ENCODE results near the gene CNDP1. TPM values are rescaled to one million over a fixed set of nuclear protein-coding genes. Genes with fewer than 3 reads are reported as not detected.
A peak's percentile ranks its signal among the peaks of the same experiment; 100 is the strongest.
"Not testable (repeated sequence)": the region's sequence is repeated elsewhere in the genome, so short reads cannot be mapped to it uniquely, and the experiment has no call there.

The CNDP1 gene
- total RNA-seq, 1 donor from 2014 or later = not detected

DNA sequence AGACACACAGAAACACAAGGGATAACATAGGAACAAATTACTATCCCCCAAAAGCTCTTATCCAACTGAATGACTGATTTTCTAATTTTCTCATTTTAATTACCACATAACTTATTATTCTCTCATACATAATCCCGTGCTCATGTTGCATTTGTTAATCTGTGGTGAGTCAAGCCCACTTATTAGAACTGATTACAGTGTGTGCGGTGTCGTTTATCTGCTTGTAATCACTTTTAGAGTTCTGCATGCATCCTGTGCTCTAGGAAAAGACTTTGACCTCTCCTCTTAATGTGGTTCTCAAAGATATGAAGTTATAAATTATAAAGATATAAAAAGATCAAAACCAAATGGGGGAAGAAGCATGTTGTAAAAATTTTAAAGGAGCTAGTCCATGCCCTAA, 29.7 kb downstream of the CNDP1 start:
- H3K27ac Mint-ChIP-seq = no peak overlapping the region
- H3K4me3 ChIP-seq = no peak overlapping the region
- peaks cover 18% of the 10 kb centered on the region for H3K9me3 Mint-ChIP-seq
- H3K9ac ChIP-seq = no peak overlapping the region
- no peaks in the 10 kb centered on the region for H3K4me1 ChIP-seq
- no peaks in the 10 kb centered on the region for H3K36me3 ChIP-seq
- no peak overlapping the region for H2AFZ ChIP-seq (replicated peaks)
- H4K20me1 ChIP-seq (ENCODE audit: low read depth) = no peaks in the 10 kb centered on the region
- H3K4me3 Mint-ChIP-seq = no peak overlapping the region
- no peaks in the 10 kb centered on the region for H3F3A ChIP-seq (ENCODE audit: low read depth)
- TF ChIP-seq, protein P1, sequence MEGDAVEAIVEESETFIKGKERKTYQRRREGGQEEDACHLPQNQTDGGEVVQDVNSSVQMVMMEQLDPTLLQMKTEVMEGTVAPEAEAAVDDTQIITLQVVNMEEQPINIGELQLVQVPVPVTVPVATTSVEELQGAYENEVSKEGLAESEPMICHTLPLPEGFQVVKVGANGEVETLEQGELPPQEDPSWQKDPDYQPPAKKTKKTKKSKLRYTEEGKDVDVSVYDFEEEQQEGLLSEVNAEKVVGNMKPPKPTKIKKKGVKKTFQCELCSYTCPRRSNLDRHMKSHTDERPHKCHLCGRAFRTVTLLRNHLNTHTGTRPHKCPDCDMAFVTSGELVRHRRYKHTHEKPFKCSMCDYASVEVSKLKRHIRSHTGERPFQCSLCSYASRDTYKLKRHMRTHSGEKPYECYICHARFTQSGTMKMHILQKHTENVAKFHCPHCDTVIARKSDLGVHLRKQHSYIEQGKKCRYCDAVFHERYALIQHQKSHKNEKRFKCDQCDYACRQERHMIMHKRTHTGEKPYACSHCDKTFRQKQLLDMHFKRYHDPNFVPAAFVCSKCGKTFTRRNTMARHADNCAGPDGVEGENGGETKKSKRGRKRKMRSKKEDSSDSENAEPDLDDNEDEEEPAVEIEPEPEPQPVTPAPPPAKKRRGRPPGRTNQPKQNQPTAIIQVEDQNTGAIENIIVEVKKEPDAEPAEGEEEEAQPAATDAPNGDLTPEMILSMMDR (IDR thresholded peaks at IDR 0.05) = no peak
- TF ChIP-seq EZH2 (IDR thresholded peaks at IDR 0.05) (no peak), EZH2phosphoT487 (IDR thresholded peaks at IDR 0.05) (no peak)
- H3K36me3 Mint-ChIP-seq = no peaks in the 10 kb centered on the region
- peaks cover 8% of the 10 kb centered on the region for H3K27me3 Mint-ChIP-seq (ENCODE audit: insufficient read depth, low read depth)
- DNase-seq (ENCODE audit: low spot score) = no peak
- no peak overlapping the region for H3K4me2 ChIP-seq
- no peaks in the 10 kb centered on the region for H3K9me3 ChIP-seq (ENCODE audit: low read depth)
- H3K27me3 ChIP-seq = no peaks in the 10 kb centered on the region
- H3K4me1 Mint-ChIP-seq = no peaks in the 10 kb centered on the region
- H3K79me2 ChIP-seq (ENCODE audit: low read depth) = no peaks in the 10 kb centered on the region
- no peak overlapping the region for H3K27ac ChIP-seq

DNA sequence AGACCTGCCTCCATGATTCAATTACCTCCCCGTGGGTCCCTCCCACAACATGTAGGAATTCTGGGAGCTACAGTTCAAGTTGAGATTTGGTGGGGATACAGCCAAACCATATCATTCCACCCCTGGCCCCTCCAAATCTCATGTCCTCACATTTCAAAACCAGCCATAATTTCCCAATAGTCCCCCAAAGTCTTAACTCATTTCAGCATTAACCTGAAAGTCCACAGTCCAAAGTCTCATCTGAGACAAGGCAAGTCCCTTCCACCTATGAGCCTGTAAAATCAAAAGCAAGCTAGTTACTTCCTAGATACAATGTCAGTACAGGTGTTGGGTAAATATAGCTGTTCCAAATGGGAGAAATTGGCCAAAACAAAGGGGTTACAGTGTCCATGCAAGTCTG, 30.9 kb downstream of the CNDP1 start:
- not testable (repeated sequence) for H3K79me2 ChIP-seq (ENCODE audit: low read depth); H3K9ac ChIP-seq; H2AFZ ChIP-seq (replicated peaks); H3K4me1 Mint-ChIP-seq; H3K27ac Mint-ChIP-seq; H3F3A ChIP-seq (ENCODE audit: low read depth); DNase-seq (ENCODE audit: low spot score); H3K4me3 ChIP-seq; H3K36me3 ChIP-seq; H3K27ac ChIP-seq; H3K27me3 ChIP-seq; H3K4me1 ChIP-seq; H3K9me3 ChIP-seq (ENCODE audit: low read depth); H3K36me3 Mint-ChIP-seq; H3K4me3 Mint-ChIP-seq; H4K20me1 ChIP-seq (ENCODE audit: low read depth); H3K4me2 ChIP-seq
- Mint-ChIP-seq H3K9me3 (peaks cover 18% of the 10 kb centered on the region), H3K27me3 (ENCODE audit: insufficient read depth, low read depth) (peaks cover 11% of the 10 kb centered on the region)

DNA sequence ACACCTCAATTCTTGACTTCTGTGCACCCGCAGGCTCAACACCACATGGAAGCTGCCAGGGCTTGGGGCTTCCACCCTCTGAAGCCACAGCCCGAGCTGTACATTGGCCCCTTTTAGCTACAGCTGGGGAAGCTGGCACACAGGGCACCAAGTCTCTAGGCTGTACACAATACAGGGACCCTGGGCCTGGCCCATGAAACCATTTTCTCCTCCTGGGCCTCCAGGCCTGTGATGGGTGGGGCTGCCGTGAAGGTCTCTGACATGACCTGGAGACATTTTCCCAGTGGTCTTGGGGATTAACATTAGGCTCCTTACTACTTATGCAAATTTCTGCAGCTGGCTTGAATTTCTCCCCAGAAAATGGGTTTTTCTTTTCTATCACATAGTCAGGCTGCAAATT, 31.7 kb downstream of the CNDP1 start:
- not testable (repeated sequence) for H3K79me2 ChIP-seq (ENCODE audit: low read depth); H3K9me3 ChIP-seq (ENCODE audit: low read depth); H4K20me1 ChIP-seq (ENCODE audit: low read depth); H3K4me1 Mint-ChIP-seq; DNase-seq (ENCODE audit: low spot score); H3K4me3 ChIP-seq; H3K36me3 Mint-ChIP-seq; H3K9ac ChIP-seq; H3F3A ChIP-seq (ENCODE audit: low read depth); H3K36me3 ChIP-seq; H3K4me1 ChIP-seq; H3K27ac Mint-ChIP-seq; H3K27me3 ChIP-seq; H3K27ac ChIP-seq; H2AFZ ChIP-seq (replicated peaks); H3K4me2 ChIP-seq; H3K4me3 Mint-ChIP-seq
- peaks cover 11% of the 10 kb centered on the region for H3K27me3 Mint-ChIP-seq (ENCODE audit: insufficient read depth, low read depth)
- H3K9me3 Mint-ChIP-seq = peaks cover 18% of the 10 kb centered on the region

DNA sequence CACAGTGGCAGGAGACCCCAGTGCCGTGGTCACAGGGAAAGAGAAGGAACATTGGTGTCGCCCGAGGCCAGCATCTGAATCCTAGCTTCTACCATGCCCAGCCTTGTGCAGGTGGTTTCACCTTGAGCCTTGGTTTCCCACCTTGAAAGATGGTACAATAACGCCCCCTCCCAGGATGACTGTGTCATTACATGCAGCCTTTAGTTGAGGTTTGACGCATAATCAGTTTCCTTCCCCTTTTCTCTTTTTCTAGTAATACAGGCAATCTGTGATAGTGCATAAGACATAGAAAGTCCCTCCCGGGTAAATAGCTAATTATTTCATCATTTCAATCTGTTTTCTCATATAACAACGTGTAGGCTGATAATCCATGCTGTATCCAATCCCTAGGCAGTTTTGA, 33.5 kb downstream of the CNDP1 start:
- no peaks in the 10 kb centered on the region for H3K79me2 ChIP-seq (ENCODE audit: low read depth)
- DNase-seq (ENCODE audit: low spot score) = no peak
- no peak overlapping the region for H3K4me3 ChIP-seq
- H3K4me2 ChIP-seq = no peak overlapping the region
- Mint-ChIP-seq H3K4me1 (no peaks in the 10 kb centered on the region), H3K9me3 (peaks cover 18% of the 10 kb centered on the region), H3K36me3 (no peaks in the 10 kb centered on the region), H3K4me3 (no peak overlapping the region), H3K27me3 (ENCODE audit: insufficient read depth, low read depth) (peaks cover 11% of the 10 kb centered on the region), H3K27ac (no peak overlapping the region)
- no peaks in the 10 kb centered on the region for H3K4me1 ChIP-seq
- no peak overlapping the region for H3K9ac ChIP-seq
- H3K27me3 ChIP-seq = no peaks in the 10 kb centered on the region
- no peaks in the 10 kb centered on the region for H3K9me3 ChIP-seq (ENCODE audit: low read depth)
- H3K36me3 ChIP-seq = no peaks in the 10 kb centered on the region
- no peaks in the 10 kb centered on the region for H3F3A ChIP-seq (ENCODE audit: low read depth)
- H2AFZ ChIP-seq (replicated peaks) = no peak overlapping the region
- no peak overlapping the region for H3K27ac ChIP-seq
- no peaks in the 10 kb centered on the region for H4K20me1 ChIP-seq (ENCODE audit: low read depth)
- TF ChIP-seq, protein P1 (IDR thresholded peaks at IDR 0.05) = peak; percentile 15
- TF ChIP-seq EZH2 (IDR thresholded peaks at IDR 0.05) = no peak
